Activated CD8-positive, alpha-beta memory T cell treated with anti-CD3 and anti-CD28 coated beads for 4 hours (primary cell): ENCODE results near the gene SOX13.
"Not testable (repeated sequence)": the region's sequence is repeated elsewhere in the genome, so short reads cannot be mapped to it uniquely, and the experiment has no call there.

Source experiments
- DNase-seq, 2 donors: peaks; one replicate each; pipeline ENCODE4 v3.0.0-alpha.2; 2020; ENCODE audit warnings: low read depth in 2 of 2

SOX13 gene

GRCh38 chr1:204087181-204087892 lies 14.4 kb downstream of the SOX13 start:
- DNase-seq, result no peak

GRCh38 chr1:204087893-204088528 lies 15.1 kb downstream of the SOX13 start:
- no peak for DNase-seq

GRCh38 chr1:204088596-204088995 lies 15.7 kb downstream of the SOX13 start:
- DNase-seq, result no peak

GRCh38 chr1:204089044-204089751 lies 16.3 kb downstream of the SOX13 start:
- no peak for DNase-seq

- not testable (repeated sequence) for DNase-seq
These were observed 17.2 kb downstream of the SOX13 start for GRCh38 chr1:204090132-204090531.

- no peak for DNase-seq
These were observed 18.2 kb downstream of the SOX13 start for GRCh38 chr1:204091066-204091465.

GRCh38 chr1:204091787-204092312 lies 18.9 kb downstream of the SOX13 start:
- no peak for DNase-seq

- DNase-seq, result no peak
These were observed 19.9 kb downstream of the SOX13 start for GRCh38 chr1:204092632-204093420.

GRCh38 chr1:204093421-204093717 lies 20.5 kb downstream of the SOX13 start:
- no peak for DNase-seq

GRCh38 chr1:204093781-204094180 lies 20.9 kb downstream of the SOX13 start:
- no peak for DNase-seq

- DNase-seq, result no peak
These were observed 21.4 kb downstream of the SOX13 start for GRCh38 chr1:204094313-204094729.

- no peak for DNase-seq
These were observed 22.1 kb downstream of the SOX13 start for GRCh38 chr1:204094856-204095634.

- DNase-seq, result no peak
These were observed 24.0 kb downstream of the SOX13 start for GRCh38 chr1:204096931-204097330.

- DNase-seq, result no peak
These were observed 25.8 kb downstream of the SOX13 start for GRCh38 chr1:204098683-204099082.

- not testable (repeated sequence) for DNase-seq
These were observed 26.8 kb downstream of the SOX13 start for GRCh38 chr1:204099754-204100153.

GRCh38 chr1:204102029-204102611 lies 29.2 kb downstream of the SOX13 start:
- no peak for DNase-seq

GRCh38 chr1:204102739-204103430 lies 30.0 kb downstream of the SOX13 start:
- DNase-seq, result no peak

- DNase-seq, result no peak
These were observed 30.5 kb downstream of the SOX13 start for GRCh38 chr1:204103431-204103741.

- DNase-seq, result no peak
These were observed 31.6 kb downstream of the SOX13 start for GRCh38 chr1:204104331-204105130.

- DNase-seq, result no peak
These were observed 32.2 kb downstream of the SOX13 start for GRCh38 chr1:204105131-204105515.
